Activated CD4-positive, CD25-positive, alpha-beta regulatory T cell treated with anti-CD3 and anti-CD28 coated beads, Interleukin-2, amount 50 U/mL, for 16 hours (primary cell): ENCODE measurements around the gene C16orf89.
"Not testable (repeated sequence)": the region's sequence is repeated elsewhere in the genome, so short reads cannot be mapped to it uniquely, and the experiment has no call there.

ENCODE experiments used
- DNase-seq: peaks from one replicate; pipeline ENCODE4 v3.0.0-alpha.2; 2020; ENCODE audit warnings: low read depth, low spot score

Gene C16orf89, protein sequence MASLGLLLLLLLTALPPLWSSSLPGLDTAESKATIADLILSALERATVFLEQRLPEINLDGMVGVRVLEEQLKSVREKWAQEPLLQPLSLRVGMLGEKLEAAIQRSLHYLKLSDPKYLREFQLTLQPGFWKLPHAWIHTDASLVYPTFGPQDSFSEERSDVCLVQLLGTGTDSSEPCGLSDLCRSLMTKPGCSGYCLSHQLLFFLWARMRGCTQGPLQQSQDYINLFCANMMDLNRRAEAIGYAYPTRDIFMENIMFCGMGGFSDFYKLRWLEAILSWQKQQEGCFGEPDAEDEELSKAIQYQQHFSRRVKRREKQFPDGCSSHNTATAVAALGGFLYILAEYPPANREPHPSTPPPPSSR

GRCh38 chr16:5065813-5066212 is at the start of gene C16orf89:
C16orf89 (minus strand) TSS chr16:5065956; CDS start chr16:5065908, 48 bp downstream.
- no peak for DNase-seq

- not testable (repeated sequence) for DNase-seq
Measured at GRCh38 chr16:5110933-5111332, 45.2 kb upstream of the C16orf89 start.

DNA sequence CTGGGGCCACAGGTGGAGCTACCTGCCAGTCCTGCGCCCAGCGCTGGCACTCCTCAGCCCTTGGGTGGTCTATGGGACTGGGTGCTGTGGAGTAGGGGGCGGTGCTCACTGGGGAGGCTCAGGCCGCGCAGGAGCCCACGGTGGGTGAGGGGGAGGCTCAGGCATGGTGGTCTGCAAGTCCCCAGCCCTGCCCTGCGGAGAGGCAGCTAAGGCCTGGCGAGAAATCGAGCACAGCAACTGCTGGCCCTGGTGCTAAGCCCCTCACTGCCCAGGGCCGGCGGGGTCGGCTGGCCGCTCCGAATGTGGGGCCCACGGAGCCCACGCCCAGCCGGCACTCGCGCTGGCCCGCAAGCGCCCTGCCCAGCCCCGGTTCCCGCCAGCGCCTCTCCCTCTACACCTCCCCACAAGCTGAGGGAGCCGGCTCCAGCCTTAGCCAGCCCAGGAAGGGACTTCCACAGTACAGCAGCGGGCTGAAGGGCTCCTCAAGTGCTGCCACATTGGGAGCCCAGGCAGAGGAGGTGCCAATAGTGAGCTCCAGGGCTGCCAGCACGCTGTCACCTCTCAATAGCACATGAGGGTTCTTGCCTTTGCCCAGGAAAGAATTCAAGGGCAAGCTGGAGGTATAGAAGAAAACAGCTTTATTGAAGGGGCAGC is 42.9 kb upstream of the C16orf89 start:
- no peak for DNase-seq

GRCh38 chr16:5105039-5105438 is 39.3 kb upstream of the C16orf89 start:
- DNase-seq, result not testable (repeated sequence)

GRCh38 chr16:5103296-5104032 is 37.7 kb upstream of the C16orf89 start:
- DNase-seq, result not testable (repeated sequence)

GRCh38 chr16:5099174-5099573 is 33.4 kb upstream of the C16orf89 start:
- DNase-seq, result not testable (repeated sequence)

- peak; percentile 90 for DNase-seq
Measured at GRCh38 chr16:5098221-5099159, 32.7 kb upstream of the C16orf89 start.

GRCh38 chr16:5097470-5098220 is 31.9 kb upstream of the C16orf89 start, which contains the start of gene EEF2KMT:
EEF2KMT (minus strand) TSS chr16:5097795; CDS start chr16:5097739, 56 bp downstream.
- DNase-seq, result peak; percentile 77

GRCh38 chr16:5097061-5097469 is 31.3 kb upstream of the C16orf89 start:
- peak; percentile 17 for DNase-seq

GRCh38 chr16:5096437-5097060 is 30.8 kb upstream of the C16orf89 start:
- not testable (repeated sequence) for DNase-seq

- not testable (repeated sequence) for DNase-seq
Measured at GRCh38 chr16:5095145-5095830, 29.5 kb upstream of the C16orf89 start.

GRCh38 chr16:5093746-5094145 is 28.0 kb upstream of the C16orf89 start:
- DNase-seq, result not testable (repeated sequence)

DNA sequence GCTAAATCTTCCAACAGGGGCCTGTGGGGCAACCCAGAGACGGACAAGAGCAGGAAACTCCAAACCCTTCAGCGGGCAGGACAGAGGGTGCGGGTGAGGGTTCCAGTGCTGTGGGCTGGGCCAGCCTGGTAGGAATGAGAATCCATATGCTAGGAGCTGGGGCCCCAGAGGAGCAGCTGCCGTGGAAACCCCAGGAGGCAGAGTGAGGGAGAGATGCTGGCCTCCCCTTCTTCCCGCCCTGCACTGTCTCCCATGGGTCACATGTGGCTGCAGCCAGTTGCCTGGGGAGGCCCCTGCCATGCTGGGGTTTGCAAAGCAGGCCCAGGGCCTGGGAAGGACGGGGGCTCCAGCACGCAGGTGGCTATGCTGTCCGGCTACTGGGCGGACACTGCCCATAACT is 27.3 kb upstream of the C16orf89 start:
- DNase-seq, result not testable (repeated sequence)

- DNase-seq, result not testable (repeated sequence)
Measured at GRCh38 chr16:5090592-5090991, 24.8 kb upstream of the C16orf89 start.

GRCh38 chr16:5089911-5090555 is 24.3 kb upstream of the C16orf89 start:
- DNase-seq, result not testable (repeated sequence)

- DNase-seq, result not testable (repeated sequence)
Measured at GRCh38 chr16:5088936-5089335, 23.2 kb upstream of the C16orf89 start.

DNA sequence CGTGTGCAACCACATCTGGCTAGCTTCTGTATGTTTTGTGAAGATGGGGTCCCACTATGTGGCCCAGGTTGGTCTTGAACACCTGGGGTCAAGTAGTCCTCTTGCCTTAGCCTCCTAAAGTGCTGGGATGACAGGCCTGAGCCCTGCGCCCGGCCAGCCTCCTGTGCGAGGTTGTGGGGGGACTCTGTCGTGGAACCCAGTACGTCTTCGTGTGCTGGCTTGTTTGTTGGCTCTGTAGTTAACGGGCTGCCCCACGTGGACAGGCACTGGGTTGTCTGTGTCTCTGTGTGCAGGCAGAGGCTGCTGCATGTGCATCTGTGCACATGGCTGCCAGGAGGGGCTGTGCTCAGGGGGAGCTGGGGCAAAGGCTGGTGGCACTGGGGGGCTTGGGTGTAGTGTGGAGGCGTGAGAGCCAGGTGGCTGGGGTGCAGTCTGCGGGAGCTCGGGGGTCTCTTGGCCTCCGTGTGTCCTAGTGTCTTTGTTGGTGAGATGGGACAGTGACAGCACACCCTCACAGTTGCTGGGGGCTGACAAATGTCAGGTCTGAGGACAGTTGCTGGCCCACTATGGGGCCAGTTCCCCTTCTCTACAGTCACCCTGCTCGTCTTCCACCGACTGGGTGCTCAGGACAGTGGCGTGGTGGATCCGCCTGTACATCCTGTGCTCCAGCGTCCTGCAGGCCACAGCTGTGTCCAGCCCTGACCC is 22.5 kb upstream of the C16orf89 start:
- not testable (repeated sequence) for DNase-seq

DNA sequence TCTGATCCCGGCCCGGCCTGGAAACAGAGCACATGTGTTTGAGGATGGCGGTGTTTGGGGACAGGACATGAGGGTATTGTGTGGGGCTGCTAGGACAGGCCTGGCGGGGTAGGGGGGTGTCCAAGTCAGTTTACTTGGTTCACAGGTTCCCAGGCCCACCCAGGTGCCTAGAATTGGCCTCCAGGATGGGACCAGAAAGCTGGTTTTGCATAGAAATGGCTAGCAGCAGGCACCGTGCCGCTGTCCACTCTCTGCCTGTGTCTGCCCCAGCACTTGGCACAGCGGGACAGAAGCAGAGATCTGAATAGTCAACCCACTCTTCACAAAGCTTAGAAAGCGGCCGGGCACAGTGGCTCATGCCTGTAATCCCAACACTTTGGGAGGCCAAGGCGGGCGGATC is 20.0 kb upstream of the C16orf89 start:
- DNase-seq, result not testable (repeated sequence)
